Stimulated activated CD4-positive, alpha-beta T cell treated with anti-CD3 and anti-CD28 coated beads, Interleukin-1b, Interleukin-23, amount 100 ng/mL, for 1 hour (primary cell): ENCODE measurements around the gene FAIM2.
A peak's percentile ranks its signal among the peaks of the same experiment; 100 is the strongest.
"Not testable (repeated sequence)": the region's sequence is repeated elsewhere in the genome, so short reads cannot be mapped to it uniquely, and the experiment has no call there.

Experiments
- DNase-seq, 2 donors: peaks; one replicate each; pipeline ENCODE4 v3.0.0-alpha.2; 2020; ENCODE audit warnings: low read depth in 2 of 2

The FAIM2 gene

DNA sequence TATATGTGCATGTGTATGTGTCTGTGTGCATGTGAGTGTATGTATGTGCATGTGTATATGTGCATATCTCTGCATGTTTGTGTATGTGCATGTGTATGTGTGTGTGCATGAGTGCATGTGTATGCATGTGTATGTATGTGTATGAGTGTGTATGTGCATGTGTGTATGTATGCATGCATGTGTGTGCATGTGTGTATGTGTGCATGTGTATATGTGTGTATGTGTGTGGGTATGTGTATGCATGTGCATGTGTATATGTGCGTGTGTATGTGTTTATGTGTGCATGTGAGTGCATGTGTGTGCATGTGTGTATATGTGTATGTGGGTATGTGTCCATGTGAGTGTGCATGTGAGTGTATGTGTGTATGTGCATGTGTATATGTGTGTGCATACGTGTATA, 24.6 kb downstream of the FAIM2 start:
- DNase-seq, result not testable (repeated sequence)

DNA sequence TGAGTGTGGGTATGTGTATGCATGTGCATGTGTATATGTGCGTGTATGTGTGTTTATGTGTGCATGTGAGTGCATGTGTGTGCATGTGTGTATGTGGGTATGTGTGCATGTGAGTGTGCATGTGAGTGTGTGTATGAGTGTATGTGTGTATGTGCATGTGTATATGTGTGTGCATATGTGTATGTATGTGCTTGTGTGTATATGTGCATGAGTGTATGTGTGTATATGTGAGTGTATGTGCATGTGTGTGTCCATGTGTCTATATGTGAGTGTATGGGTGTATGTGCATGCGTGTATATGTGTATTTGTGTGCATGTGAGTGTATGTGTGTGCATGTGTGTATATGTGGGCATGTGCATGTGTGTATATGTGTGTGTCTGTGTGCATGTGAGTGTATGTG, 25.7 kb downstream of the FAIM2 start:
- DNase-seq, result no peak

DNA sequence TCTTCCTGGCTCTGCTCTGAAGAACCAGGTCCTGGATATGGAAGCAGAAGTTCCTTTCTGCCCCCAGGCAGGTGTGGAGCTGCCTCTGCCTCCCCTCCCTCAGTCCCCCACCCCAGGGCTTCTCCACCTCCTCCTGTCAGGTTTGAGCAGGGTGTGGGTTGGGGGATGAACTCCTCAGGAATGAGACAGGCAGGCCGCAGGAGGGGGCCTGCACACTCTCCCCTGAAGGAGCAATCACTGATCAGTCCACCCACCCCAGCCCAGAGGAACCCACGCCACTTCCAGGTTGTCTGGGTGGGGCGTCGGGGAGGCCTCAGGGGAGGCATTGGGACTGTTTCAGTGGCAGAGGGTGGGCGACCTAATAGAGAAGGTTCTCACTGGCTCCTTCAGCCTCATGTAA, 26.6 kb downstream of the FAIM2 start:
- no peak for DNase-seq

DNA sequence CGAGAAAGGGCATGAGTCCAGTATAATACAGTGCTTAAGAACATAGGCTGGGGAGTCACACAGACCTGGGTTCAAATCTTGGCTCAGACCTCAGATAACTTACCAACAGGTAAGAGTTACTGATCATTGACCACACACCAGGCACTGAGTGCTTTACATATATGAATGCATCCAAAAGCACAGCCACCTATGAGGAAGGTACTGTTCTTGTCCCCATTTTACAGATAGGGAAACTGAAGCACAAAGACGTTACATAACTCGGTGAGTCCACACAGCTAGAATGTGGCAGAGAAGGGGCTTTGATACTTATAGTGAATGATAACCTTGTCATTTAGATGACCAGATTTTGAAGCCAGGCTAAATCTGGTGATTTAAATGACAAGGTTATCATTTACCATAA, 27.6 kb downstream of the FAIM2 start:
- no peak for DNase-seq

DNA sequence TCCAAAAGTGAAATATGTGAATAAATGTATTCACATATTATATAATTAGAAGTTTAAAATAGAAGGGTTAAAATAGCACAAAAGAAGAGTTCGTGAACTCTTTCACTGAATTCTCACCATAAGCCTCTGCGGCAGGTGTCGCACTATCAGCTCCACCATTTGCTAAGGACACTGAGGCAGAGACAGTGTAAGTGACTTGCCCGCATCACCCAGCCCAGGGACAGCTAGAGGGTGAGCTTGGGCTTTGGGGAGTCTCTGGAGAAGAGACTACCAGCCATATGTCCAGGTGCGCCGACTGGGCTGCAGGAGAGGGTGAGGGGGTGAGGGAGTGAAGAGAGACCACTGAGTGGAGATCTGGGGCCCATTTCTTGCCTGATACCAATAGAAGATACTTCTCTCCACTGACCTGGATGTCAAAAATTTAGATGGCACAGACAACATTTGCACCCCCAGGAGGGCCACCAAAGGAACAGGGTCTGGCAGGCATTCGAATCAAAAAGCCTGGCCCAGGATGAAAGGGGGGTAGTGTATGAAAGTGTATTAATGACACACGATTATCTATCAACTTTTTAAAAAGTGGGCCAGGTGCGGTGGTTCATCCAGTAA, 28.5 kb downstream of the FAIM2 start:
- DNase-seq, result no peak

DNA sequence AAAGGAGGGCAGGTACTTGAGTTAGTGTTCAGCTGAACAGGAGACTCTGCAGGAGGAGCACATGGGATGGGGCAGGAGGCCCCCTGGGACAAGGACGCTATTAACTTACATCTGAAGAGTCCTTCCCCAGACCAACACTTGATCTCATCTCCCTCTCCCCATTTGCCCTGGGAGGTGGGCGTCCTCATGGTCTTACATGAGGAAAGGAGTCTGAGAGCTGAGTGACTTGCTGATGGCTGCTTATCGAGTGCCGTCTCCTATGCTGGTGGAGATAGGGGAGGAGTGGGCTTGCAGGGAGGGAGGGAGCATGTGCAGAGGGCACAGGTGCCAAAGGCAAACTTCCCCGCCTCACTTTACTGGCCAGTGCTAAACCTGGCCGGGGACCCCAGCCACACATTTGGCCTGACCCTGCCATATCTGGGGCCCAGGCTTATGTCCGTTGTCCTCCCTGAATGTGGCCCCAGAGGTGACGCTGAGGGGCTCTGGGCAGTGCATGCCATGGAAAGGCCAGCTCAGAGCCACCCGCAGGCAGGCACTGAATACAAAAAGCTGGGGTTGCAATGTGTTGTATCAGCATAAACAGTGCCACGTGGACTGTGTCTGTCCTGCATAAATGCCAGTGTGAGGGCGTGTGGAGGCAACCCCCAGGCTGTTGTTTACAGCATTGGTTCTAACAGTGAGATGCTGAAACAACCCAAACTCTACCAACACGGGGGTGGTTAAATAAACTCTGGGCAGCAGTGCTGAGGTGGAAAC, 29.4 kb downstream of the FAIM2 start:
- no peak for DNase-seq

DNA sequence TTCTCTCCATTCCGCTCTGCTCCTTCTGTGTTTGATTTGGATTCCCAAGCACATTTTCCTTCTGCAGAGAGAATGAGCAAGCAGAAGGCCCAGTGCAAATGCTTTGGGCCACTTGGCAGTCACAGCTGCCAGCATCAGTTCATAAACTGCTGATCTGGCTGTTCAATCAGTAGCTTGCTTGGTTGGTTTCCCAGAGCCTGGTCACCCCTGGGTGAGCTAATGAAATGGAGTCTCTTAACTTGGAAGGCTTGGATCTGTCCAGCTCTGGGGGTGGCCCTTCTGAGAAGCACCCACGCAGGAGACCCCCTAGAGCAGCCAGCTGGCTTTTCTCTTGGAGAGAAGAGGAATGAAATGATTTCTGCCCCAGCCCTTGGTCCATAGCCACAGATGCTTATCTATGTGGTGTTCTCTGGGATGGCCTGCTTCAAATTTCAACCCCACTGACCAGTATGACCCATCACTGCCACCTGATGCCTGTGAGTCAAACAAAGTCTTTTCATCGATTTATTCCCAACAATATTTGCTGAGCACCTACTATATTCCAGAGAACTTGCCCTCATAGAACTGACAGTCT, 30.3 kb downstream of the FAIM2 start:
- no peak for DNase-seq

DNA sequence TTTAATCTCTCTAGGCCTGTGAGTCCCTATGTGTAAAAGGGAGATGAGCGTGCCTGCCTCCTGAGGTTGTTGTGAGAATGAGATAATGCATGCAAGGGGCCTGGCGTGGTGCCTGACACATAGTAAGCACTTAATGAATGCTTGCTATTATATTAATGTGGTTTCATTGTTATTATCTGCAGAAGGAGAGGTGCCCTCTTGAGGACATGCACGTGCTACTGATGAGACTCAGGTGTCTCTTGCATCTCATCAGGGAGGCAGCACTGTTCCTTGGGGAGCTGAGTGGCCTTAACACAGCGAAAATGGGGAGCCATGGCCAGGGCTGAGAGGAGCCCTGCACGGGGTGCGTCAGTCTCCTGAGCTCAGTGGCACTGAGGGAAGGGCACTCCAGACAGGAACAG, 30.9 kb downstream of the FAIM2 start:
- no peak for DNase-seq

DNA sequence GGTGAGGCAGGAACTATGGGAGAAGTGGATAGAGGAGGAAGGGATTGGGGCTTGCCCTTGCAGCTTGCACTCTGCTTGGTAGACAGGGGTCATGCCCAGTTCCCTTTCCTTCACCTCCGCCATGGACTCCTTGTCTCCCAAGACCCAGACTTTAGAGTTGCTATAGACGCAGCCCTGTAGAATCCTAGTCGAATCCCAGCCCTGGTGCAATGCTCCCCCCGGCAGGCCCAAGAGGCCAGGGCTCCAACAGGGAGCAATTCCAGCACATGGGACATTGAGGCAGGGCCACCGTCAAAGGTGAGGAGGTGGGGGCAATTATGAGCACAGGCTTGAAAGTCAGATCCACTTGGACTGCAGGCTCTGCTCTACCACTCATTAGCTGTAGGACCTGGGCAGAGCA, 31.3 kb downstream of the FAIM2 start:
- no peak for DNase-seq

DNA sequence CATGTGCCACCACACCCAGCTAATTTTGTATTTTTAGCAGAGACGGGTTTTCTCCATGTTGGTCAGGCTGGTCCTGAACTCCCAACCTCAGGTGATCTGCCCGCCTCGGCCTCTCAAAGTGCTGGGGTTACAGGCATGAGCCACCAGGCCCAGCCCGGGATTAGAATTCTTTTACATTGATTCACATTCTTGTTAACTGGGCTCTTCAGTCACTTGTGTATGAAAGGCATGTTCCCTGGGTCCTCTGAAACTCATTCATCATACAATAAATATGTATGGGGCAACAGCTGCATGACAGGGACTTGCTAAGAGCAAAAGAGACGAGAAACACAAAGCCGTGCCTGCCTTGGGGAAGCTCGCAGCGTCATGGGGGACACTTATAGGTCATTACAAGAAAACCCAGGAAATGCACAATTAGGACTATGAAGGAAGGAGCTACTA, 31.9 kb downstream of the FAIM2 start:
- not testable (repeated sequence) for DNase-seq

DNA sequence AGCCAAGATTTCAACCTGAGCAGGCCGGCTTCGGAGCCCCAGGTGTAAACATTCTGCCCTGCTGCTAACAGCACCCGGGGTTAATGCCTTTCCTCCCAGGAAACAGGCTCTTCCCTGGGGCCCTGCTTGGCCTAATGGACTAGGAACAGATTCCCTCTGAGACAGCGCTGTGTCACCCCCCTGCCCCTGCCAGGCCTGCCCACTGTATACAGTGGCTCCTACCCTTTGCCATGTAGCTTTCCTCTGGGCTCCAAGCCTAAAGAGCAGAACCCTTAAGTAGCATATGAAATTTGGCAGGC, 32.5 kb downstream of the FAIM2 start:
- DNase-seq, result no peak

DNA sequence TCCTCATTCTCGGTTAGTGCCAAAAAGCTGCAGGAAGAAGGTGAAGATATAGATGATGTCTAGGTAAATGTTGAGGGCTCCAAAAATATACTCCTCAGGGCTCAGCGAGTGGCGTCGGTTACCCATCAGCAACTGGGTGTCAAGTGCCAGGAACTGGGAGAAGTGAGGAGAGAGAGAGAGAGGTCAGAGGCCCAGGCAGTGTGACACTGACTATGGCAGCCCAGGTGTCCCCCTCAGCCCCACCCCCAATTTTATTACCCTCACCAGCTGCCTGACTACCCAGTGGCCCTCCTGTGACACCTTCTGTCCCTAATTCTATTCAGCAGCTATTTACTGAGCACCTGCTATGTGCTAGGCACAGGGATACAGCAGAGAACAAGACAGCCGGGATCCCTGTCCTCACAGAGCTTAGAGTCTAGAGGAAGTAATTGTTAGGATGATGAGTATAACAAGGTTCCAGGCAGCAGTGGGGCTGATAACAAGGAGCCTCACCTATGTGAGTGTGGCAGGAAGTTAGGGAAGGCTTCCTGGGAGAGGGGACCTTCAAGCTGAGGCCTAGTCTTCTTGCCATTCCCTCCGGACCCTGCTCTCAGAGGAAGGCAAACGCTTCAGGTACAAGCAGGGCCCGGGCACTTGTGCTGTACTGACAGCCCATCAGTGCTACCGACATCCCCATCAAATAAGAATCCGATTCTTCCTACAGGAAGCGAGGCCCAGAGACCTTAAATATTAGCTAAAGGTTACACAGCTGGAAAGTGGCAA, 33.0 kb downstream of the FAIM2 start:
- no peak for DNase-seq

DNA sequence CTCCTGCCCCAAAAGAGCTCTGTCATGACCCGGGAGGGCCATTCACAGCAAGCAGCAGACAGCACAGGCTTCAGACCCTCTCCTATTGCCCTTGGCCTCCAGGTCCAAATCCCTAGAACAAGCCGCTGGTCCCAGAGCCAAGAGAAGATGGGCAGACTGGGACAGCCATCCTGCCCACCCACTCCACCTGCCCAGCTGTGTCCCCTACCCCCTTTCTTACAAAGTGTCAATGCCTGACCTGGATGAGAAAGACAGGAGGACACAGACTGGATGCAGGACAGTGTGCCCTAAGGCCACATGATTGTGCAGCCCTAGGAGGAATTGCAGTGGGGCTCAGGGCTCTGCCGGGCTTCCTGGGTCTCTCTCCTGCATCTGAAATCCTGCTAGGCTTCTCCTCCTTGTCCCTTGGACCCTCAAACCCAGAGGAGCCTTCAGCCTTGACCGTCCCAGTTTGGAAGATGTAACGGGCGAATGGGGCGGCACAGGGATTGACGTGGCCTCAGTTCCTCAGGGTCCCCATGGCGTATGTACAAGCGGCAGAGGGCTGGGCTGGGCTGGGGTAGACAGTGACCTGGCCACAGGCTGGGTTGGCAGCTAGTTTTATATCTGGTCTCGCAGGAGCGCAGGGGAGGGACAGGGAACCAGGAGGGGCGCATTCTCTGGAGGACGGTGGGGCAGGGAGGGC, 33.7 kb downstream of the FAIM2 start:
- DNase-seq, result no peak

DNA sequence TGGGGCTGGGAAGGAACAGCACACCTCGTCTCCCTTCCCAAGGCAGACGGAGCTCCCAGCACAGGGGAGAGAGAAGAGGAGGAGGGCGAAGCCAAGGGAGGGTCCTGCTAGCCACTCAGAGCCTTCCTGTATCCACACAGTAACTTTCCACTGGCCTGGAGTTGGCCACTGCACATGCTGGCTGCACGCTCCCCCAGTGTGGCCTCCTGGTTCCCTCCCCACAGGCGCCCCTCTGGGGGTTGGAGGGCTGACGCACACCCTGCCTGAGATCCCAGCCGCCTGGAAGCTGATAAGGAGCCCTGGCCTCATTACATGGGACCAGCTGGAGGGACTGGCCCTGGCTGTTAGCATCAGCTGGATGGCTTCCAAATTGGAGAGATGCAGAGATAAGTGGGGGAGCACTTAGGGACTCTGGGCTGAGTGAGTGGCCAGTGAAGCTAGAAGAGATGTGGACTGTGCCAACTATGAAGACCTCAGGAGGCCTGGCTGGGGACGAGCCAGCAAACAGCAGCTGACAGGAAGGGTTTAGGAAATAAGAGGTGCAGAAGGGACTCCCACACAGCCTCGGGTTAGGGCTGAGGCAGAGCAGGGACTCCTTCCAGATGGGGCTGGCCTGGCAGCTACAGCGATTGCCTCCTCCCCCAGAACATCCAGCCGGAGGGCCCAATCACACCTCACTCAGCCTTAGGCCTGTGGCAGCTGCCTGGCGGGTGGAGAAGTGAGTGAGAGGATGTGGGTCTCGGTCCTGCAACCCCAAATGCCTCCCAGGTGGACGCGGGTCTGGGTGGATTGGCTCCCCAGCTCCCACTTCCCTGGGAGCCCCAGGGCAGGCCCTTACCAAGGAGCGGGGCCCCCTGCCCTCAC, 34.5 kb downstream of the FAIM2 start:
- no peak for DNase-seq

DNA sequence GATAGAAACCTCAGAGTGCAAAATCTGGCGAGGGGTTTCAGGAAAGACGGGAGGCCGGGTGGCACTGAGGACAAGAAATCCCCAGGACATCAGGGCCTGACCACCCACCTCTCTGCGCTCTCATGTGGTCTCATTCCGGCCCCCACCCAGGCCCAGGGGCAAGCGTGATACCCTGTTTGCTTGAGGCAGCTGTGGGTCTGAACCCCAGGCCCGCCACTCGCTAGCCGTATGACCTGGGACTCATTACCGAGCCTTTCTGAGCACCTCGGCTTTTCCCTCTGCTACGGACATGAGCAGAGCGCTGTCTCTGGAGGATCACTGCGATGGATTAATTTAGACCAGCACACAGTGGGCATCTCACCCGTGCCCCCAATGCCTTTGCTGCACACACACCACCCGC, 35.3 kb downstream of the FAIM2 start:
- DNase-seq, result no peak

DNA sequence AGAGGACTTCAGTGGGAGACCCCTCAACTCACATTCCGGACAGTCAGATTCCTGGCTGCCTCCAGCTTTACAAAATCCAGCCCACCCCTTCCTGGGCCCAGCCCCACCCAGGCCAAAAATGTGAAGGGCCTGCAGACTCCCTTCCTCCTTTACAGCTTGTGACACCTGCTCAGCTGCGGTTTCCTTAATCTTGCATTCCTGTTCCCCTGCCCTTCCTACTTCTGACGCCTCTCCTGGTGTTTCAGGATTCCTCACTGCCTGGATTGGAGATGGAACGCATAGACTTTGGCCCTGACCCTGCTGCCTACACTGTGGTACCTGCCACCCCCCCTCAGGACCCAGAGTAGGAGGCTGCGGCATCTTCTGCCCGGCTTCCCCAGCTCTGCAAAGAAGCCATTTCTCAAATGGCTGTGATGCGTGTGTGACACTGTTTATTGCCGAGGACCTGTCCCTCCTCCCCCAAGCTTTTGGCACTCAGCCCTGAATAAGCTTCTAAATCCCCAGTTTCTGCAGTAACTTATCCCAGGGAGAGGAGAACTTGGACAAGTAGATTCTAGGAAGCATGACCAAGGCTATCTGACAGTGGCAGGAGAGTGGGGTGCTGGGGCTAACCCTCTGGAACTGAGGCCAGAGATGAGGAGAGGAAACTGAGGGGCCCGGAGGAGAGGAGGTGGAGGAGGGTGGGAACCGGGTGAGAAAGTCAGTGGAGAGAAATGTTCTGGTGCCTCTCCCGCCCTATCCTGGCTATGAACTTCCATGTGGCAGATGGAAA, 35.9 kb downstream of the FAIM2 start:
- no peak for DNase-seq

DNA sequence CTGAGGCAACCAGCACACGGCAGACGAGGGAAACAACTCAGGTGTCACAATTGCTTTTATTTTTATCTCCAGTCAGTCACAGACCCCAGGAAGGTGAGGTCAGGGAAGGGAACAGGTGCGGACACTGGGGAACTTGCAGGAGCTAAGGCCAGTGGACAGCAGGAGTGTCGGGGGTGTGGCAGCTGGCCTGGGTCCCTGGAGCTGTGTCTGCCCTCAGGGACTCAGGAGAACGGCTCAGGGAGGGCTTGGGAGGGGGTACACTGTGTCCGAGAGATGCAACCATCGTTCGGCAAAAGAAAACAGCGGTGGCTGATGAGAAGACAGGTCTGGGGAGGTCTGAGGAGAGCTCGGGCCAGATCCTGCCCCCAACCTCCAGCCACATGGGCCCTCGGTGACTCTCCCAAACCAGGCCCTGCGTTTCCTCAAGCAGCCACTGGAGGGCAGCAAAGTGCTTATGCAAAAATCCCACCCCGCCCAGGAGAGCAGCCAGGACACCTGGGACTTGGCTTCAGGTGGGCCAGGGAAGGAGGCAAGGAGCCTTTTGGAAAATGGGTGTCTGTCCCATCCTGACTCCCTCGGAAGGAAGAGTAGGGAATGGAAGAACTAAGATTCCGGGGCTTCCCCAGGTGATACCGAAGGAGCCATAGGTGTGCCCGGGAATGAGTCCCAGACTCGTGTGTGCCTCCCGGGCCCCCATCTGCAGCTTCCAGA, 36.7 kb downstream of the FAIM2 start:
- peak; percentile 36 to 62 for DNase-seq

DNA sequence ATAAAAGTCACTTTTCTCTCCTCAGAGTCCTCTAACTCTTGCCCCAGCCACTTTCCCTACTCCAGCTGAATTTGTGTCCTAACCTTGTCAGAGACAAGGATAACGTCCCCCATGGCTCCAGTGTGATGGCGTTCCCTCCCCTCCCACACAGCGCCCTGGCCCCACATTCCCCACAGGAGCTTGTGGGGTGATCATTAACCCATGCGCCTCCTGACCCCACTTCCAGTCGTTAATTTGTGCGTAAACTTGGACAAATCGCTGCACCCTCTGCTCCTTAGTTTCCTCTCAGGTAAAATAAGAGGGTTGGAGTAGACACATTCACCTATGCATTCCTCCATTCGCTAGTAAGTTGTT, 37.9 kb downstream of the FAIM2 start:
- no peak for DNase-seq

DNA sequence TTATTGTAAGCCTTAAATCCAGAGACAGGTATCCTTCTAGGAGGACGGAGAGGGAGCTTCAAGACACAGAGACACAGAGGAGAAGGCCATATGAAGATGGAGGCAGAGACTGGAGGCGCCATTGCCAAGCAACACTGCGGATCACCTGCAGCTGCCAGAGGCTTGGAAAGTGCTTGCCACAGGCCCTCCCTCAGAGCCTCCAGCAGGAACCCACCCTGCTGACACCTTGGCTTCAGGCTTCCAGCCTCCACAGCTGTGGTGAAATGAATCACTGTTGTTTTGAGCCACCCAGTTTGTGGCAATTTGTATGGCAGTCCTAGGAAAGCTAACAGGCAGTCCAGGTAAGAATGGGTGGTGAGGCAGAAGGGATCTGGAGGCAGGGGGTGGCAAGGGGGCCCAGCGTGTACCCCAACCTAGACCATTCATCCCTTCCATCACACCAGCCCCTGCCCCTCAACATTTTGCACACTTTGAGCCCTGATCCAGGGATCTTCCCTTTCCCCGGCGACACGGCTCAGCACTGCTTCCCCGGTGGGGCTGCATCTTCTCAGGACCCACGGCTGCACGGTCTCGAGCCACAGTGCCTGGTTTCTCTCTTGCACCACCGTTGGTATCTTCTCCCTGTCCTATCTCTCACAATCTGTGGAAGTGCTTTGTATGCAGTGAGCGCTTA, 38.5 kb downstream of the FAIM2 start:
- DNase-seq, result no peak

DNA sequence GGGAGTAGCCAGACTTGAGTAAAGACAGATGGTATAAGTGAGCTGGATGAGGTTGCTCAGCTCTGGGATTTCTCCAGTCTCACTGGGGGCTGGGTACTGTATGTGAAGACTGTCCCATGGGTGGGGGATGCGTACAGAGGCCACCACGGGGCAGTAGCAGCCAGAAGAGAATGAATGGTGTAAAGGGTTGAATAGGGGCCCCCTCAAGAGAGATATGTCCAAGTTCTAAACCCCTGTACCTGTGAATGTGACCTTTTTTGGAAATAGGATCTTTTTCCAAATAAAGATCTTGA, 39.0 kb downstream of the FAIM2 start:
- no peak for DNase-seq
